ENCODE results near the gene TCOF1.

TCOF1 gene

GRCh38 chr5:150312518-150312917 lies 45.0 kb upstream of the TCOF1 start:
- no peak overlapping the region for H3K4me3 ChIP-seq (ENCODE audit: low read depth, low read length)
- TF ChIP-seq CTCF (IDR thresholded peaks at IDR 0.05; ENCODE audit: insufficient read depth, low read depth, low read length, missing control alignments), result no peak
- no peak for DNase-seq (ENCODE audit: low read depth)

- no peak for DNase-seq (ENCODE audit: low read depth)
- no peak overlapping the region for H3K4me3 ChIP-seq (ENCODE audit: low read depth, low read length)
- no peak for TF ChIP-seq CTCF (IDR thresholded peaks at IDR 0.05; ENCODE audit: insufficient read depth, low read depth, low read length, missing control alignments)
Measured at GRCh38 chr5:150313501-150313900, 44.0 kb upstream of the TCOF1 start.

GRCh38 chr5:150313921-150314716 lies 43.4 kb upstream of the TCOF1 start:
- no peak for TF ChIP-seq CTCF (IDR thresholded peaks at IDR 0.05; ENCODE audit: insufficient read depth, low read depth, low read length, missing control alignments)
- DNase-seq (ENCODE audit: low read depth), result no peak
- no peak overlapping the region for H3K4me3 ChIP-seq (ENCODE audit: low read depth, low read length)

GRCh38 chr5:150315245-150315644 lies 42.3 kb upstream of the TCOF1 start:
- DNase-seq (ENCODE audit: low read depth), result no peak
- no peak for TF ChIP-seq CTCF (IDR thresholded peaks at IDR 0.05; ENCODE audit: insufficient read depth, low read depth, low read length, missing control alignments)
- H3K4me3 ChIP-seq (ENCODE audit: low read depth, low read length), result no peak overlapping the region

GRCh38 chr5:150316320-150316719 lies 41.2 kb upstream of the TCOF1 start:
- no peak for DNase-seq (ENCODE audit: low read depth)
- TF ChIP-seq CTCF (IDR thresholded peaks at IDR 0.05; ENCODE audit: insufficient read depth, low read depth, low read length, missing control alignments), result no peak
- H3K4me3 ChIP-seq (ENCODE audit: low read depth, low read length), result no peak overlapping the region

GRCh38 chr5:150317048-150318003 lies 40.2 kb upstream of the TCOF1 start:
- TF ChIP-seq CTCF (IDR thresholded peaks at IDR 0.05; ENCODE audit: insufficient read depth, low read depth, low read length, missing control alignments), result no peak
- H3K4me3 ChIP-seq (ENCODE audit: low read depth, low read length), result no peak overlapping the region
- DNase-seq (ENCODE audit: low read depth), result no peak
